A673 (cell line): Measurements from ENCODE around the gene ADRA2C.

Experiments
- EZH2 ChIP-seq: fragments of 200-600 bp; sonication (generic); IDR thresholded peaks from 2 replicates; pipeline ENCODE4 v1.6.1; 2017; ENCODE audit warnings: borderline replicate concordance, low read depth, mild to moderate bottlenecking, mixed read lengths, antibody characterized with exemption, low read length; ENCODE audit not compliant: poor library complexity, severe bottlenecking
- TF ChIP-seq, protein P1 (sequence below): fragments of 300-800, 200-600 bp; sonication (generic); conservative IDR thresholded peaks from 2 replicates; pipeline ENCODE4 v1.5.1; 2017; ENCODE audit warnings: low read depth, mild to moderate bottlenecking, antibody characterized with exemption, low read length, moderate library complexity, mixed read lengths

DNA sequence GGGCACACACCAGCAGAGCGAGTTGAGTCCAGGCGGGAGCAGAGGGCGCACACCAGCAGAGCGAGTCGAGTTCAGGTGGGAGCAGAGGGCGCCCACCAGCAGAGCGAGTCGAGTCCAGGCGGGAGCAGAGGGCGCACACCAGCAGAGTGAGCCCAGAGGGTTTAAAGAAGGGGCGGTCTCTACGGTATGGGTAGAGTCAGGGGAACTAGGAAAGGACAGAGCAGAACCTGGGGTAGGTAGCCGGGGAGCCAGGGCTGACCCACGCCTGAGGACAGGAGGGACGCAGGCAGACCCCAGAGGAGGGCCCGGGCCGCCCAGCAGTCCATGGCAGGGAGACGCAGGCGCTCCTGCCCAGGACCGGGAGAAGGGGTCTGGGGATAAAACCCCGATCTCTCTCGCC lies 22.0 kb upstream of the ADRA2C start:
- TF ChIP-seq, protein P1, sequence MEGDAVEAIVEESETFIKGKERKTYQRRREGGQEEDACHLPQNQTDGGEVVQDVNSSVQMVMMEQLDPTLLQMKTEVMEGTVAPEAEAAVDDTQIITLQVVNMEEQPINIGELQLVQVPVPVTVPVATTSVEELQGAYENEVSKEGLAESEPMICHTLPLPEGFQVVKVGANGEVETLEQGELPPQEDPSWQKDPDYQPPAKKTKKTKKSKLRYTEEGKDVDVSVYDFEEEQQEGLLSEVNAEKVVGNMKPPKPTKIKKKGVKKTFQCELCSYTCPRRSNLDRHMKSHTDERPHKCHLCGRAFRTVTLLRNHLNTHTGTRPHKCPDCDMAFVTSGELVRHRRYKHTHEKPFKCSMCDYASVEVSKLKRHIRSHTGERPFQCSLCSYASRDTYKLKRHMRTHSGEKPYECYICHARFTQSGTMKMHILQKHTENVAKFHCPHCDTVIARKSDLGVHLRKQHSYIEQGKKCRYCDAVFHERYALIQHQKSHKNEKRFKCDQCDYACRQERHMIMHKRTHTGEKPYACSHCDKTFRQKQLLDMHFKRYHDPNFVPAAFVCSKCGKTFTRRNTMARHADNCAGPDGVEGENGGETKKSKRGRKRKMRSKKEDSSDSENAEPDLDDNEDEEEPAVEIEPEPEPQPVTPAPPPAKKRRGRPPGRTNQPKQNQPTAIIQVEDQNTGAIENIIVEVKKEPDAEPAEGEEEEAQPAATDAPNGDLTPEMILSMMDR = no peak
- TF ChIP-seq EZH2 = no peak
